NCI-H1436 (cell line): ENCODE results near the gene TSLP.

ENCODE experiments used
- DNase-seq: peaks from one replicate; lab custom pipeline; 2025; lab: John Stamatoyannopoulos, UW

Gene TSLP

GRCh38 chr5:111071413-111071812 is at the start of gene TSLP:
TSS of gene TSLP (plus strand) at chr5:111071713. CDS start at chr5:111071891, 178 bp downstream.
- DNase-seq = no peak

GRCh38 chr5:111022301-111022700 is 49.2 kb upstream of the TSLP start:
- DNase-seq = no peak

DNA sequence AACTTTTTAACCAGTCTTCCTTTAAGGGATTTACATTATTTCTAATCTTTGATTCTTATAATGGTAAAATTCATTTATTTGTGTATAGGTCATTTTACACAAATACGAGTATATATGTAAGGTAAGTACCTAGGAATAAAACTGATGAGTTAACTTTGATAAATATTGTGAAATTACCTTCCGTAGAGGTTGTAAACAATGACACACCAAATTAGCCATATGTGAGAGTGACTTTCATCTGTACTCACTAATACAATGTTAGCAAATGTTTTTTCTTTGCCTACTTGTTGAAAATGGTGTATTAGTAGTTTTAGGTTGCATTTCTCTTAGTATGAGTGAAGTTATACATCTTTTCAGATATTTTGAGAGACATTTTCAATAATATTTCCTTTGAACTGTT is 42.6 kb upstream of the TSLP start:
- DNase-seq = no peak

DNA sequence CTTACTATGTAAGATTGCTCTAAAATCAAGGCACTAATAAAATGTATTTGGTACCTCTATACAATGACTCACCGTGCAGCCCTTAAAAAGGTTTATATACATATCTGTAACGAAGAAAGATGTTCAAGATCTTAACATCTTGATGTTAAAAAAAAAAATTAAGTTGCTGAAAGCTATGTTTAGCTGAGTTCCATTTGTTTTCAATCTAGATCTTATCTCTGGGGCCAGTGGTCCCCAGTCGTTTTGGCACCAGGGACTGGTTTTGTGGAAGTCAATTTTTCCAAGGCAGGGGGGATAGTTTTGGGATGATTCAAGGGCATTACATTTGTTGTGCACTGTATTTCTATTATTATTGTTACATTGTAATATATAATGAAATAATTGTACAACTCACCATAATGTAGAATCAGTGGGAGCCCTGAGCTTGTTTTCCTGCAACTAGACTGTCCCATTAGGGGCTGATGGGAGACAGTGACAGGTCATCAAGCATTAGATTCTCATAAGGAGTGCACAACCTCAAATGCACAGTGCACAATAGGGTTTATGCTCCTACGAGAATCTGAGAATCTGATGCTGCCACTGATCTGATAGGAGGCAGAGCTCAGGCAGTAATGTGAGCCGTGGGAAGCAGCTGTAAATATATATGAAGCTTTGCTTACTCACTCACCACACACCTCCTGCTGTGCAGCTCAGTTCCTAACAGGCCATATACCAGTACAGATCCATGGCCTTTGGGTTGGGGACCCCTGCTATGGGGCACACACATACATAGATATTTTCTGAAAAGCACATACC is 27.6 kb upstream of the TSLP start:
- no peak for DNase-seq

GRCh38 chr5:111058064-111058463 is 13.4 kb upstream of the TSLP start:
- DNase-seq = no peak

DNA sequence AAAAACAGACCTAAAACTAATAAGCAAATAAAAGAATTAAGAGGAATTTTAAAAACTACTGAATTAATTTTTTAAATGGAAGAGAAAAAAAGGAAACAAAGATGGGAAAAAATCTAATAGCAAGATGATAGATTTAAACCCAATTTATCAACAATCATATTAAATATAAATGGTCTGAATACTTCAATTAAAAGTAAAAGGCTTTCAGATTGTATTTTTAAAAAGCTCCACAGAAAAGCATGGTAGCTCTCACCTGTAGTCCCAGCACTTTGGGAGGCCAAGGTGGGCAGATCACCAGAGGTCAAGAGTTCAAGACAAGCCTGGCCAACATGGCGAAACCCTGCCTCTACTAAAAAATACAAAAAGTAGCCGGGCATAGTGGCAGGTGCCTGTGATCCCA is 11.3 kb upstream of the TSLP start:
- DNase-seq = no peak

- DNase-seq = no peak
These were observed 9.9 kb upstream of the TSLP start for GRCh38 chr5:111061618-111062017.

DNA sequence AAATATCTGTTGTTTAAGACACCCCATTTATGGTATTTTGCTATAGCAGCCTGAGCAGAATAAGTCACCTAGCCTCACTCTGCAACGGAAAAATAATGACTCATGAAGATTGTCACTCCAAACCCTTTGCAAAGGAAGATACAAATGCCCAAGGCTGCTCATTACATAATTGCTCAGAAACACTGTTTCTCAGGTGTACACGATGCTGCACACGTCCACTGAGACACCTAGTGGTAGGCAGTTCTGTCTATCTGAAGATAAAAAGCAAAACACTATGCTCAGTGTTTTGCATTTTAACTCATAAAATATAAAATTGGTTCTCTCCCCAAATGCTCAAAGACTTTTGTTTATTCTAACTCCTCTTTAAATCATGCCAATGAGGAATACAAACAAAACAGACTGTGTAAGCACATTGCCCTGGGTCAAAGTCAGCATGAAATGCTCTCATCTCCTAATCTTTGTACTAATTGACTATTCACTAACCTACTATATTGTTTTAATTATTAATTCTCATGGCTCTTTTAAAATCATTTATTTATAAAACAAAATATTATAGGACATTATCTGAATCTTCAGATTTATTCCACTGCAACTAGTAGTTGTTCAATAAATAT is 7.7 kb upstream of the TSLP start:
- DNase-seq = peak; percentile 35

DNA sequence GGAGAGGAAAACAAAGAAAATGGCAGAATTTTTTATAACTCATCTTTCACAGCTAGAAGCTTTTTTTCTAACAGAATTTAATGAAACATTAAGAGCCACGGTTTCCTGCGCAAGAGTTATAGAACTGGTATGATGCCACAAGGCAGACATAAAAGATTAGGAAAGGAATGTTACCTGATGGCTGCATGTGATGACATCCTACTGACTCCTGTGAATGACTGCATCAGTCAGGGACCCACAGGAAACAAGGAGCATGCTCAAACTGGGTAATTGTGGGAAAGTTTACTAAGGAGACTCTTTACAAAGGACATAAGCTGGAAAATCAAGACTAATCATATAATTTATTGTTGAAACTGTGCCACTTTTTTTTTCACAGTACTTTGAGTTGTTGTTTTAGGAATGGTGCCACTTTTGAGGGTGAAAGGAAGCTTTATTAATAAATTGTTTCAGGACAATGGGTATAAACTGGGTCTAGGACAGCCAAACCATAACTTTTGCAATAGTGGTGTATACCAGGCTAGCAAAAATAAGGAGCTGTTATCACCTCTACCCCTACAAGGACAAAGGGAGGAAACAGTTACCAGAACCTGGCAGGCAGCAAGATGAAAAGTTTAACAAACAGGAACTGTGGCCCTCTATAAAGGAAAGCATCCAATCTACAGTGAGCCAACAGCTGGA is 5.1 kb upstream of the TSLP start:
- DNase-seq = no peak

- DNase-seq = no peak
These were observed 3.3 kb upstream of the TSLP start for GRCh38 chr5:111068213-111068612.

- DNase-seq = no peak
These were observed 1.7 kb upstream of the TSLP start for GRCh38 chr5:111069839-111070238.

GRCh38 chr5:111070272-111071134 is 1.0 kb upstream of the TSLP start:
- DNase-seq = no peak

- DNase-seq = no peak
These were observed 1.6 kb downstream of the TSLP start for GRCh38 chr5:111072949-111073682.

DNA sequence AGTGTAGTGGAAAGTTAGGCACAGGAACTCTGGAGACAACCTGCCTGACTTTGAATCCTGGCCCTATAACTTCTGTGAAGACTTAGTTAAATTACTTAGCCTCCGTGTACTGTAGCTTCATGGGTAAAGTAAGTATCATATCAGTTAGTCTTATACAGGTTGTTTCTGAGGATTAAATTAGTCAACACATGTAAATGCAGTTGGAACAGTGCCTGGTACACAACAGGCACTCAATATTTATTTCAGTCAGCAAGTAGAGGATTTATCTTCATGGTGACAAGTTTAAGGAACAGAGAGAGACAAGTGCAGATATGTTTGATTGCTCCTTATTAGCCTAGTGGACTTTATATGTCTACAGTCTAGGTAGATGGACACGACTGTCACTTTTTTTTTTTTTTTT is 2.7 kb downstream of the TSLP start:
- no peak for DNase-seq

GRCh38 chr5:111075520-111075919 is 4.0 kb downstream of the TSLP start:
- no peak for DNase-seq

- DNase-seq = no peak
These were observed 4.6 kb downstream of the TSLP start for GRCh38 chr5:111076091-111076490.

DNA sequence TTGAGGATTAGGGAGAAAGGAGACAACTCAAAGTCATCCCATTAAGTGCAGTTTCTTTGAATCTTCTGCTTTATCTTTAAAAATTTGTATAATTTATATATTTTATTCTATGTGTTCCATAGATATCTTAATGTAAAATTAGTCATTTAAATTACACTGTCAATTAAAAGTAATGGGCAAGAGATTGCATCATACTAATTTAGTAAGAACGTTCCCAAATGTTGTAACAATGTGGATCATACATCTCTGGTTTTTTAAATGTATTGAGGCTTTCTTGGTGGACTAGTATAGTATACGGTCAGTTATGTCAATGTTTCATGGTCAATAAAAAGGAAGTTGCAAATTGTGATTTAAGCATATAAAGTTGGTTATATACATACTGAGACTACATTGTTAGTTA is 6.2 kb downstream of the TSLP start:
- no peak for DNase-seq

- DNase-seq = no peak
These were observed 8.3 kb downstream of the TSLP start for GRCh38 chr5:111079846-111080245.

GRCh38 chr5:111083323-111083722 is 11.8 kb downstream of the TSLP start:
- DNase-seq = peak; percentile 60

GRCh38 chr5:111092062-111092853 is 20.7 kb downstream of the TSLP start, which contains the start of gene WDR36:
TSS of gene WDR36 (plus strand) at chr5:111092348. CDS start at chr5:111092457, 109 bp downstream.
- peak; percentile 88 for DNase-seq

GRCh38 chr5:111095982-111096381 is 24.5 kb downstream of the TSLP start:
- DNase-seq = no peak
